Progenitor cell of endocrine pancreas (in vitro differentiated cells): ENCODE measurements around the gene ATP5MC2. TPM values are rescaled to one million over a fixed set of nuclear protein-coding genes. Genes with fewer than 3 reads are reported as not detected.

ENCODE experiments used
- DNase-seq: peaks from one replicate; pipeline ENCODE4 v3.0.0; 2021; ENCODE audit warnings: low spot score; ENCODE audit not compliant: unreplicated experiment
- H3K27ac Mint-ChIP-seq: 2 replicates; pipeline ENCODE4 v1.8.0; 2021; ENCODE audit warnings: mild to moderate bottlenecking, moderate library complexity, mixed read lengths
- H3K27me3 Mint-ChIP-seq: 2 replicates; pipeline ENCODE4 v1.8.0; 2021; ENCODE audit warnings: mixed read lengths
- H3K36me3 Mint-ChIP-seq: 2 replicates; pipeline ENCODE4 v1.8.0; 2022; ENCODE audit warnings: mixed read lengths; ENCODE audit not compliant: insufficient read depth
- H3K4me1 Mint-ChIP-seq: 2 replicates; pipeline ENCODE4 v1.8.0; 2021; ENCODE audit warnings: low read depth, mixed read lengths
- H3K4me3 Mint-ChIP-seq: 2 replicates; pipeline ENCODE4 v1.8.0; 2021; ENCODE audit warnings: low read depth, mild to moderate bottlenecking, moderate library complexity, mixed read lengths
- H3K9me3 Mint-ChIP-seq: 2 replicates; pipeline ENCODE4 v1.8.0; 2021; ENCODE audit warnings: low read depth, mixed read lengths
- CTCF ChIP-seq: fragments of 200-600 bp; sonication (generic); IDR thresholded peaks from one replicate; pipeline ENCODE4 v1.5.0; 2021; ENCODE audit warnings: antibody characterized with exemption, mild to moderate bottlenecking; ENCODE audit not compliant: unreplicated experiment
- total RNA-seq: library from RNA; stranded (reverse); gene quantifications from 2 replicates; pipeline ENCODE4 v1.2.1, GENCODE V29; 2021

ATP5MC2 gene
- total RNA-seq, 1 donor from 2014 or later: 327 TPM

DNA sequence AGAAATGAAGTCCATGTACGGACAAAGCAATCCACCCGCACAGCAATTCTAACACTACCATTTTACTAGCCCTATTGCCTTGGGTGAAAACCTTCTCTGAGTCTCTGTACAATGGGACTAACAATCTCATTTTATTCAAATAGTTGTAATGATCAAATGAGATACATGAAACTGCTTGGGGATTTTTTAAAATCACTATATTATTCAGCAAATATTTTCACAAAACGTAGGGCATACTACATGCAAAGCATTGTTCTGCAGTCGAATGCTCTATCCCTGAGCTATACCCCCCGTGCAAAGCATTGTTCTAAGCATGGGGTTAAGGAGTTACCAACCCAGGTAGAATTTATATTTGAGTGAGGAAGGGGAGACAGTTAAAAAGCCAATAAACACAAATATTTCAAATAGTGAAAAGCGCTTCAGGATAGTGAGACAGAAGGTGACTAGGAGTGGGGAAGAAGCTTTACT is 49.1 kb downstream of the ATP5MC2 start:
- no peak for DNase-seq
- Mint-ChIP-seq H3K4me3 (peak overlapping the region; percentile 89), H3K27ac (peak overlapping the region; percentile 99), H3K9me3 (no peaks in the 10 kb centered on the region), H3K36me3 (peaks cover under 1% of the 10 kb centered on the region), H3K27me3 (no peaks in the 10 kb centered on the region), H3K4me1 (peaks cover 31% of the 10 kb centered on the region)
- no peak for TF ChIP-seq CTCF

DNA sequence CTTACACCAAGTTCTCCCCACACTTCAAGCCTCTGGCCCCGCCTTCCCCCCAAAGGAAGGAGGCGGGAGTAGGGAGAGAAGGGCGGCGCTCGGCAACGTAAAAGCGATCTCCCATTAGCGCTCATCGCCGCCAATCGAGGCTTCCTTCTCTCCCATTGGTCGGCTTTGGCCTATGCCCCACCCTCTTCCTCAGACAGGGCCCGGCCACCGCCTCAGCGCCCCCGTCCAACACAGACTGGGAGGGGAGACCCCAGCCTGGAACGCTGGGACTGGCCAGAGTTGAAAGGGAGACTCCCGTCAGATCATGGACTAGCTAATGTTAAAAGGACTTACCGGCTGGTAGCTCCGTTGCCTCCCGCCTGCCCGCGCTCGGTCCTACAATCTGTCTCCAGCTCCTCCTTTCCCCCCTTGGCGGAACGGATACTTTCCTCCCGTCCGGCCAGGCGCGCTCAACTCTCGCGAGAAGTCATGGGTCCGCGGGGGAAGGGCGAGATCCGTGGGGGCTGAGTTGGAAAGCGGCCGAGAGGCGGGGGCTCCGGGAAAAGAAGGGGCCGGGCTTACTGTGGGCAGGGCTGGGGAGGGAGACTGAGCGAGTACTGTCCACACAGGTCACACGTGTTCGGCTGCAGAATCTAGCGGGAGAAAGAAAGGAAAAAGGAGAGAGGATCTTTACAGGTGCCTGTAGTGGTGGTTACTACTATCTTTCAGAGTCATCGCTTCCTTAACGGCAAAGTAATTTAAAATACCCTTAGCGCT is 49.8 kb downstream of the ATP5MC2 start, which contains the start of gene ATF7:
TSS of gene ATF7 (minus strand) at position 437 of the 756 bp plus-strand sequence. CDS start 25,382 bp downstream, outside the sequence.
- Mint-ChIP-seq H3K27ac (peak within 1 kb of the TSS; percentile 99), H3K4me1 (peaks cover 31% of the 10 kb centered on the region), H3K36me3 (peaks cover 2% of the 10 kb centered on the region), H3K4me3 (peak within 1 kb of the TSS; percentile 89), H3K27me3 (no peaks in the 10 kb centered on the region), H3K9me3 (no peaks in the 10 kb centered on the region)
- no peak for TF ChIP-seq CTCF
- peak; percentile 99 for DNase-seq

DNA sequence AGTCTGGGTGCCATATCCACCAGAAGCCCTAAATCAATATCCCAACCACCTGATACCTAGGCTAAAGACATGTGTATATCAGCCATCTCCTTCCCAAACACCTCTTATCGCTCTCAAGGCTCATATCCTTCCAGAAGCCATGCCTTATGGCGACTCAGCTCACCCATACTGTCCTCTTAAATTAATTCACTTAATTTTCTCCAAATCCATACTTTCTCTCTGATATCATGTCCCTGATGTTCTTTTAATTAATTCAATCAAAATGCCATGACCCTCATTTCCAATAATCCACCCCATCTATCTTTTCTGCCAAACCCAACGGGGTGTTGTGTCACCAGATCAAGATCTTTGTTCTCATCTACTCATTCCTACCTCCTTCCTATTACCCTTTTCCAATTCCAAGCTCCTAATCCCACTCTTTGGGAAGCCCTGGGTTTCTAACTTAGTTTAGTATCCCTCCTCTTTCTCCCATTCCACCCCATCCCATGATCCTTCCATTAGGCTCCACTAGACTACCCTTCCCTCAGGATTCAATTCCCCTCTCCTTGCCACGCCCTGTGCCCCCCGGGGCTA is 50.4 kb downstream of the ATP5MC2 start:
- peak overlapping the region; percentile 89 for H3K4me3 Mint-ChIP-seq
- no peaks in the 10 kb centered on the region for H3K9me3 Mint-ChIP-seq
- H3K27ac Mint-ChIP-seq: peak overlapping the region; percentile 99
- no peak for DNase-seq
- no peaks in the 10 kb centered on the region for H3K27me3 Mint-ChIP-seq
- H3K4me1 Mint-ChIP-seq: peaks cover 31% of the 10 kb centered on the region
- H3K36me3 Mint-ChIP-seq: peaks cover 2% of the 10 kb centered on the region
- TF ChIP-seq CTCF: no peak

- DNase-seq: no peak
- H3K27ac Mint-ChIP-seq: peak overlapping the region; percentile 99
- peaks cover 2% of the 10 kb centered on the region for H3K36me3 Mint-ChIP-seq
- no peaks in the 10 kb centered on the region for H3K9me3 Mint-ChIP-seq
- TF ChIP-seq CTCF: no peak
- H3K27me3 Mint-ChIP-seq: no peaks in the 10 kb centered on the region
- peaks cover 31% of the 10 kb centered on the region for H3K4me1 Mint-ChIP-seq
- H3K4me3 Mint-ChIP-seq: peak overlapping the region; percentile 89
These were observed 50.9 kb downstream of the ATP5MC2 start for GRCh38 chr12:53624956-53625355.

DNA sequence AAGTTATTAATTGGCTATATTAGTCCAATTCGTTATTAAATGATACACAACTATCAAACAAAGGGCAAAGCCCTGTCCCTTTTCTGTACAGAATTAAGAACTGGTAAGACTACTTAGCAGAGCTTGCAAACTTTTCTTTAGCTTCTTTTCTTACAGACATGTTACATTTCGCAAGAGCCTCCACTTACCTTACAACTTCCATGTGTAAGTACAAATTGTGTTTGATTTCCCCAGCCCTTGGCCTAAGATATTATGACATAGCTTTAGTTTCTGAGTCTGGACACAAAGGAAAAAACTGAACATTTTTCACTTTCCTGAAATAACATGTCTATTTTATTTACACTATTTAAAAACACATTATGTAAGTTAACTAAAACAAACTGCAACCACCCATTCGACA is 51.4 kb downstream of the ATP5MC2 start:
- Mint-ChIP-seq H3K4me1 (peaks cover 31% of the 10 kb centered on the region), H3K27ac (peak overlapping the region; percentile 99)

More for the DNA sequence above, 51.4 kb downstream of the ATP5MC2 start:
- H3K27me3 Mint-ChIP-seq: no peaks in the 10 kb centered on the region
- H3K36me3 Mint-ChIP-seq: peaks cover 2% of the 10 kb centered on the region
- H3K9me3 Mint-ChIP-seq: no peaks in the 10 kb centered on the region
- TF ChIP-seq CTCF: no peak
- no peak for DNase-seq
- H3K4me3 Mint-ChIP-seq: peak overlapping the region; percentile 89
